ENCODE data around the gene CENPVL1.
A peak's percentile ranks its signal among the peaks of the same experiment; 100 is the strongest.
"Not testable (repeated sequence)": the region's sequence is repeated elsewhere in the genome, so short reads cannot be mapped to it uniquely, and the experiment has no call there.

CENPVL1 gene

GRCh38 chrX:51710277-51711164 is at the start of gene CENPVL1:
CENPVL1 (plus strand) TSS chrX:51710512; CDS start chrX:51710512, 0 bp downstream.
- not testable (repeated sequence) for DNase-seq (ENCODE audit: low read depth)

GRCh38 chrX:51665981-51666380 is 44.3 kb upstream of the CENPVL1 start:
- DNase-seq (ENCODE audit: low read depth), result no peak

- DNase-seq (ENCODE audit: low read depth), result not testable (repeated sequence)
Observed at GRCh38 chrX:51679689-51680433, 30.5 kb upstream of the CENPVL1 start.

GRCh38 chrX:51681808-51682719 is 28.2 kb upstream of the CENPVL1 start:
- not testable (repeated sequence) for DNase-seq (ENCODE audit: low read depth)

- not testable (repeated sequence) for DNase-seq (ENCODE audit: low read depth)
Observed at GRCh38 chrX:51682720-51683062, 27.6 kb upstream of the CENPVL1 start, which contains the start of gene CENPVL2. CENPVL2 (minus strand) TSS chrX:51682831; CDS start chrX:51682831, 0 bp downstream.

GRCh38 chrX:51694254-51694653 is 16.1 kb upstream of the CENPVL1 start:
- DNase-seq (ENCODE audit: low read depth), result no peak

- DNase-seq (ENCODE audit: low read depth), result no peak
Observed at GRCh38 chrX:51697397-51697796, 12.9 kb upstream of the CENPVL1 start.

- DNase-seq (ENCODE audit: low read depth), result not testable (repeated sequence)
Observed at GRCh38 chrX:51712943-51713647, 2.8 kb downstream of the CENPVL1 start.

- no peak for DNase-seq (ENCODE audit: low read depth)
Observed at GRCh38 chrX:51728202-51728601, 17.9 kb downstream of the CENPVL1 start.

GRCh38 chrX:51737091-51737490 is 26.8 kb downstream of the CENPVL1 start:
- DNase-seq (ENCODE audit: low read depth), result no peak

- DNase-seq (ENCODE audit: low read depth), result no peak
Observed at GRCh38 chrX:51742586-51742985, 32.3 kb downstream of the CENPVL1 start.

GRCh38 chrX:51743179-51743957 is 33.1 kb downstream of the CENPVL1 start, which contains the start of gene GSPT2:
GSPT2 (plus strand) TSS chrX:51743442; CDS start chrX:51743627, 185 bp downstream.
- peak; percentile 16 for DNase-seq (ENCODE audit: low read depth)

- DNase-seq (ENCODE audit: low read depth), result no peak
Observed at GRCh38 chrX:51747671-51748070, 37.4 kb downstream of the CENPVL1 start.

GRCh38 chrX:51759055-51759839 is 48.9 kb downstream of the CENPVL1 start:
- DNase-seq (ENCODE audit: low read depth), result no peak

GRCh38 chrX:51760657-51761056 is 50.3 kb downstream of the CENPVL1 start:
- DNase-seq (ENCODE audit: low read depth), result no peak

Data from stimulated activated CD8-positive, alpha-beta memory T cell treated with anti-CD3 and anti-CD28 coated beads, Interleukin-7, amount 100 ng/mL, for 24 hours (primary cell).